Neural progenitor cell (in vitro differentiated cells): Measurements from ENCODE around the gene EDEM3. TPM values are rescaled to one million over a fixed set of nuclear protein-coding genes. Genes with fewer than 3 reads are reported as not detected.

Experiments
- DNase-seq: peaks from one replicate; pipeline ENCODE4 v3.0.0-alpha.2; 2016; ENCODE audit warnings: low spot score
- H2AFZ ChIP-seq: fragments of 200-600 bp; sonication (generic); replicated peaks from 2 replicates; pipeline ENCODE4 v1.6.1; 2016; ENCODE audit warnings: antibody characterized with exemption
- H3F3A ChIP-seq: fragments of 200-600 bp; sonication (generic); 2 replicates; pipeline ENCODE4 v1.6.1; 2016; ENCODE audit warnings: antibody characterized with exemption, low read depth
- H3K27ac ChIP-seq: fragments of 200-600 bp; sonication (generic); 2 replicates; pipeline ENCODE4 v1.5.1; 2016; ENCODE audit warnings: mild to moderate bottlenecking
- H3K27me3 ChIP-seq: fragments of 200-600 bp; sonication (generic); 2 replicates; pipeline ENCODE4 v1.6.1; 2016; ENCODE audit warnings: mild to moderate bottlenecking, moderate library complexity
- H3K36me3 ChIP-seq: fragments of 200-600 bp; sonication (generic); 2 replicates; pipeline ENCODE4 v1.5.1; 2016
- H3K4me1 ChIP-seq: fragments of 200-600 bp; sonication (generic); 2 replicates; pipeline ENCODE4 v1.6.1; 2016; ENCODE audit warnings: mixed run types
- H3K4me2 ChIP-seq: fragments of 200-600 bp; sonication (generic); 2 replicates; pipeline ENCODE4 v1.6.1; 2016
- H3K4me3 ChIP-seq: fragments of 200-600 bp; sonication (generic); 2 replicates; pipeline ENCODE4 v1.5.1; 2016
- H3K79me2 ChIP-seq: fragments of 200-600 bp; sonication (generic); 2 replicates; pipeline ENCODE4 v1.6.1; 2016; ENCODE audit warnings: low read depth
- H3K9ac ChIP-seq: fragments of 200-600 bp; sonication (generic); 2 replicates; pipeline ENCODE4 v1.6.1; 2016
- H3K9me3 ChIP-seq: fragments of 200-600 bp; sonication (generic); 2 replicates; pipeline ENCODE4 v1.5.1; 2016; ENCODE audit warnings: low read depth
- H4K20me1 ChIP-seq: fragments of 200-600 bp; sonication (generic); 2 replicates; pipeline ENCODE4 v1.6.1; 2016; ENCODE audit warnings: low read depth
- H3K27ac Mint-ChIP-seq: 3 replicates; pipeline ENCODE4 v1.8.0; 2021; ENCODE audit warnings: mixed read lengths
- H3K27me3 Mint-ChIP-seq: 2 replicates; pipeline ENCODE4 v1.8.0; 2022; ENCODE audit warnings: low read depth, mild to moderate bottlenecking, inconsistent platforms, moderate library complexity, mixed read lengths; ENCODE audit not compliant: insufficient read depth
- H3K36me3 Mint-ChIP-seq: 3 replicates; pipeline ENCODE4 v1.8.0; 2021; ENCODE audit warnings: mixed read lengths
- H3K4me1 Mint-ChIP-seq: 3 replicates; pipeline ENCODE4 v1.8.0; 2021; ENCODE audit warnings: mixed read lengths
- H3K4me3 Mint-ChIP-seq: 3 replicates; pipeline ENCODE4 v1.8.0; 2021; ENCODE audit warnings: mild to moderate bottlenecking, moderate library complexity, mixed read lengths
- H3K9me3 Mint-ChIP-seq: 3 replicates; pipeline ENCODE4 v1.8.0; 2020; ENCODE audit warnings: mixed read lengths
- CTCF ChIP-seq: fragments of 200-600 bp; sonication (generic); IDR thresholded peaks from 2 replicates; pipeline ENCODE4 v1.5.1; 2017; ENCODE audit warnings: antibody characterized with exemption, mild to moderate bottlenecking
- EZH2 ChIP-seq: fragments of 200-600 bp; sonication (generic); IDR thresholded peaks from 2 replicates; pipeline ENCODE4 v1.6.1; 2017; ENCODE audit warnings: antibody characterized with exemption, mild to moderate bottlenecking, moderate library complexity
- EZH2phosphoT487 ChIP-seq: fragments of 200-600 bp; sonication (generic); IDR thresholded peaks from 2 replicates; pipeline ENCODE4 v1.6.1; 2017; ENCODE audit warnings: antibody characterized with exemption
- total RNA-seq: library from RNA; depleted of rRNA; stranded (reverse); fragments of >200 nt; gene quantifications from 2 replicates; pipeline ENCODE4 v1.2.3, GENCODE V29; 2015; ENCODE audit warnings: low replicate concordance

EDEM3 gene
- total RNA-seq, 1 donor from 2014 or later = 32.9 TPM

- Histone ChIP-seq H3K9ac (no peak overlapping the region), H2AFZ (peak overlapping the region; percentile 63)
- no peaks in the 10 kb centered on the region for H3K9me3 Mint-ChIP-seq
These were observed 90.5 kb downstream of the EDEM3 start for GRCh38 chr1:184664042-184664660.

GRCh38 chr1:184661801-184662200 is 92.9 kb downstream of the EDEM3 start:
- Mint-ChIP-seq H3K27ac (peak overlapping the region; percentile 36), H3K4me1 (peaks cover 35% of the 10 kb centered on the region), H3K9me3 (no peaks in the 10 kb centered on the region), H3K4me3 (no peak overlapping the region), H3K36me3 (no peaks in the 10 kb centered on the region), H3K27me3 (peaks cover 7% of the 10 kb centered on the region)
- Histone ChIP-seq H3K4me1 (peaks cover 57% of the 10 kb centered on the region), H3K9ac (no peak overlapping the region), H3K27ac (peak overlapping the region; percentile 59), H2AFZ (no peak overlapping the region), H3F3A (peaks cover 60% of the 10 kb centered on the region), H3K79me2 (no peaks in the 10 kb centered on the region), H3K4me2 (peak overlapping the region; percentile 33), H3K4me3 (no peak overlapping the region), H4K20me1 (no peaks in the 10 kb centered on the region), H3K9me3 (no peaks in the 10 kb centered on the region), H3K27me3 (no peaks in the 10 kb centered on the region), H3K36me3 (no peaks in the 10 kb centered on the region)
- peak; percentile 50 for DNase-seq
- no peak for TF ChIP-seq EZH2phosphoT487
- TF ChIP-seq CTCF = no peak
- TF ChIP-seq EZH2 = no peak

More at GRCh38 chr1:184664042-184664660, 90.5 kb downstream of the EDEM3 start:
- H3K4me1 Mint-ChIP-seq = peaks cover 41% of the 10 kb centered on the region
- peak overlapping the region; percentile 6 for H3K4me3 ChIP-seq
- H3K4me1 ChIP-seq = peaks cover 69% of the 10 kb centered on the region
- no peak for TF ChIP-seq EZH2phosphoT487
- TF ChIP-seq CTCF = peak; percentile 97
- H3K36me3 Mint-ChIP-seq = no peaks in the 10 kb centered on the region
- H3K27me3 ChIP-seq = no peaks in the 10 kb centered on the region
- H3K9me3 ChIP-seq = no peaks in the 10 kb centered on the region
- no peak overlapping the region for H3K27ac Mint-ChIP-seq
- peak overlapping the region; percentile 69 for H3K4me3 Mint-ChIP-seq
- H3K36me3 ChIP-seq = no peaks in the 10 kb centered on the region
- peak overlapping the region; percentile 51 for H3K4me2 ChIP-seq
- DNase-seq = peak; percentile 94
- no peaks in the 10 kb centered on the region for H4K20me1 ChIP-seq
- peaks cover 7% of the 10 kb centered on the region for H3K27me3 Mint-ChIP-seq
- H3K79me2 ChIP-seq = no peaks in the 10 kb centered on the region
- peaks cover 55% of the 10 kb centered on the region for H3F3A ChIP-seq
- no peak overlapping the region for H3K27ac ChIP-seq

GRCh38 chr1:184660462-184661191 is 94.0 kb downstream of the EDEM3 start:
- no peak for DNase-seq
- H3K4me1 Mint-ChIP-seq = peaks cover 35% of the 10 kb centered on the region
- H3K36me3 Mint-ChIP-seq = no peaks in the 10 kb centered on the region
- H3K9ac ChIP-seq = no peak overlapping the region
- no peaks in the 10 kb centered on the region for H3K79me2 ChIP-seq
- H3K4me1 ChIP-seq = peaks cover 56% of the 10 kb centered on the region
- peak overlapping the region; percentile 9 for H3K27ac Mint-ChIP-seq
- TF ChIP-seq CTCF (no peak), EZH2 (no peak), EZH2phosphoT487 (no peak)
- no peaks in the 10 kb centered on the region for H3K9me3 ChIP-seq
- peak overlapping the region; percentile 33 for H3K4me2 ChIP-seq
- H4K20me1 ChIP-seq = no peaks in the 10 kb centered on the region
- no peak overlapping the region for H2AFZ ChIP-seq
- H3F3A ChIP-seq = peaks cover 60% of the 10 kb centered on the region
- H3K27me3 Mint-ChIP-seq = peaks cover 7% of the 10 kb centered on the region
- H3K27ac ChIP-seq = no peak overlapping the region
- no peaks in the 10 kb centered on the region for H3K9me3 Mint-ChIP-seq
- no peaks in the 10 kb centered on the region for H3K36me3 ChIP-seq
- no peaks in the 10 kb centered on the region for H3K27me3 ChIP-seq
- no peak overlapping the region for H3K4me3 ChIP-seq
- no peak overlapping the region for H3K4me3 Mint-ChIP-seq
